Stimulated activated naive B cell treated with anti-CD40 and anti-IgM and Interleukin-4, amounts not matched to agents 10 μg/mL and 1 μg/mL and 100 μg/mL, for 72 hours (primary cell): ENCODE results near the gene PTGER1.

Source experiments
- ATAC-seq, 2 donors: fragments of 150-1000 bp; cut with Tn5 transposase; replicated peaks; 2 replicates each; pipeline ENCODE4 v1.10.0; 2021; ENCODE audit warnings: moderate library complexity in 1 of 2
- DNase-seq: peaks from one replicate; pipeline ENCODE4 v3.0.0; 2021
- H3K27ac Mint-ChIP-seq: one replicate; pipeline ENCODE4 v1.8.0; 2022; ENCODE audit warnings: mild to moderate bottlenecking, mixed read lengths
- H3K27me3 Mint-ChIP-seq, 2 donors: one replicate each; pipeline ENCODE4 v1.8.0; 2022; ENCODE audit warnings: mixed read lengths in 2 of 2
- H3K36me3 Mint-ChIP-seq, 2 donors: one replicate each; pipeline ENCODE4 v1.8.0; 2022; ENCODE audit warnings: mixed read lengths in 2 of 2, mild to moderate bottlenecking in 1 of 2
- H3K4me1 Mint-ChIP-seq, 2 donors: one replicate each; pipeline ENCODE4 v1.8.0; 2022; ENCODE audit warnings: mixed read lengths in 2 of 2, mild to moderate bottlenecking in 1 of 2
- H3K4me3 Mint-ChIP-seq, 2 donors: one replicate each; pipeline ENCODE4 v1.8.0; 2022; ENCODE audit warnings: mild to moderate bottlenecking in 2 of 2, mixed read lengths in 2 of 2, moderate library complexity in 1 of 2
- H3K9me3 Mint-ChIP-seq, 2 donors: one replicate each; pipeline ENCODE4 v1.8.0; 2022; ENCODE audit warnings: mixed read lengths in 2 of 2, mild to moderate bottlenecking in 1 of 2

PTGER1 gene, protein sequence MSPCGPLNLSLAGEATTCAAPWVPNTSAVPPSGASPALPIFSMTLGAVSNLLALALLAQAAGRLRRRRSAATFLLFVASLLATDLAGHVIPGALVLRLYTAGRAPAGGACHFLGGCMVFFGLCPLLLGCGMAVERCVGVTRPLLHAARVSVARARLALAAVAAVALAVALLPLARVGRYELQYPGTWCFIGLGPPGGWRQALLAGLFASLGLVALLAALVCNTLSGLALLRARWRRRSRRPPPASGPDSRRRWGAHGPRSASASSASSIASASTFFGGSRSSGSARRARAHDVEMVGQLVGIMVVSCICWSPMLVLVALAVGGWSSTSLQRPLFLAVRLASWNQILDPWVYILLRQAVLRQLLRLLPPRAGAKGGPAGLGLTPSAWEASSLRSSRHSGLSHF

GRCh38 chr19:14475251-14476073 lies at the start of gene PTGER1:
Gene PTGER1 (minus strand): TSS chr19:14475354. CDS start chr19:14474320, 1,034 bp downstream.
- H3K4me3 Mint-ChIP-seq = peak within 1 kb of the TSS; percentile 42 to 52

DNA sequence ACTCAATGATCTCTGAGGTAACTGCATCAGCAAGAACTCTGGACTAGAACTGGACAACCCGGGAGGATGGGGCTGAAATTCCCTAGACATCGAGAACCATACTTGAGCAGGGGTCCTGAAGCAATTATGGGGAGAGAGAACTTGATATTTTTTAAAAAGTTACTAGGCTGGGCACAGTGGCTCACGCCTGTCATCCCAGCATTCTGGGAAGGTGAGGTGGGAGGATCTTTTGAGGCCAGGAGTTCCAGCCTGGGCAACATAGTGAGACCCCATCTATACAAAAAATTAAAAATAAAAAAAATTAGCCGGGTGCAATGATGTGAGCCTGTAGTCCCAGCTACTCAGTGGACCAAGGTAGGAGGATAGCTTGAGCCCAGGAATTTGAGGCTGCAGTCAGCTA lies 45.4 kb upstream of the PTGER1 start:
- ATAC-seq (no peak), DNase-seq (no peak)
- H3K4me1 Mint-ChIP-seq = peaks cover 30 to 52% of the 10 kb centered on the region in 2 donors
- no peaks in the 10 kb centered on the region for H3K9me3 Mint-ChIP-seq
- H3K27me3 Mint-ChIP-seq = no peaks in the 10 kb centered on the region
- H3K27ac Mint-ChIP-seq = peak overlapping the region; percentile 31
- H3K36me3 Mint-ChIP-seq = peaks cover 17 to 21% of the 10 kb centered on the region in 2 donors
- H3K4me3 Mint-ChIP-seq = no peak overlapping the region

More at GRCh38 chr19:14475251-14476073, at the start of gene PTGER1:
- Mint-ChIP-seq H3K9me3 (no peaks in the 10 kb centered on the region), H3K36me3 (peaks cover 22 to 24% of the 10 kb centered on the region in 2 donors), H3K4me1 (peaks cover 28 to 47% of the 10 kb centered on the region in 2 donors), H3K27me3 (peaks cover 39 to 53% of the 10 kb centered on the region in 2 donors), H3K27ac (peak within 1 kb of the TSS; percentile 48)
- ATAC-seq (peak; percentile 37 to 41), DNase-seq (no peak)

DNA sequence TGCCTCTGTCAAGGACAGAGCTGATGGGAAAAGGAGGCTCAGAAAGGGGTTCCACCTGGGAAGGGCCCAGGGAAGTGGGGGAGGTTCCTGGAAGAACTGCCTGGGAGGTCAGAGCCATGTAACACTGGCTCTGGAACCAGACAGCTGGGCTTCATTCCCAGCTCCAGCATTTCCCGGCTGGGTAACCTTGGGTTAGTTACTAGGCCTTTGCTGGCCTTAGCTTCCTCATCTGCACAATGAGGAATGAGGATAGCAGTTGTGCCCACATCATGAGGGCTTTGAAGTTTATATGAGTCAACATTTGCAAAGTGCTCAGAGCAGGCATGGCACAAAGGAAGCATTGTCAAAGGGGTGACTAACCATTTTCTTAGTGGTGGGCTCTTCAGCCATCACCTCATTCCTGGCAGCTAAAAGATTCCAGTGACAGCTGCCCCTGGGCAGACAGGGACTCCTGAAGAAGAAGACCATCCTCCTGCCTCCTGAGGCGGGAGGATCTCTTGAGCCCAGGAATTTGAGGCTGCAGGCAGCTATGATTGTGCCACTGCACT lies 44.8 kb upstream of the PTGER1 start:
- H3K4me3 Mint-ChIP-seq = peak overlapping the region; percentile 94 to 95
- H3K36me3 Mint-ChIP-seq = peaks cover 21 to 27% of the 10 kb centered on the region in 2 donors
- DNase-seq (no peak), ATAC-seq (no peak)
- H3K27ac Mint-ChIP-seq = peak overlapping the region; percentile 99
- no peaks in the 10 kb centered on the region for H3K27me3 Mint-ChIP-seq
- H3K9me3 Mint-ChIP-seq = no peaks in the 10 kb centered on the region
- H3K4me1 Mint-ChIP-seq = peaks cover 36 to 58% of the 10 kb centered on the region in 2 donors

- DNase-seq (no peak), ATAC-seq (no peak)
- H3K9me3 Mint-ChIP-seq = no peaks in the 10 kb centered on the region
- peak overlapping the region; percentile 99 for H3K27ac Mint-ChIP-seq
- peaks cover 41 to 64% of the 10 kb centered on the region in 2 donors for H3K4me1 Mint-ChIP-seq
- H3K36me3 Mint-ChIP-seq = peaks cover 27 to 33% of the 10 kb centered on the region in 2 donors
- no peaks in the 10 kb centered on the region for H3K27me3 Mint-ChIP-seq
- H3K4me3 Mint-ChIP-seq = peak overlapping the region; percentile 94 to 95
These were observed 44.2 kb upstream of the PTGER1 start for GRCh38 chr19:14519245-14519859.

DNA sequence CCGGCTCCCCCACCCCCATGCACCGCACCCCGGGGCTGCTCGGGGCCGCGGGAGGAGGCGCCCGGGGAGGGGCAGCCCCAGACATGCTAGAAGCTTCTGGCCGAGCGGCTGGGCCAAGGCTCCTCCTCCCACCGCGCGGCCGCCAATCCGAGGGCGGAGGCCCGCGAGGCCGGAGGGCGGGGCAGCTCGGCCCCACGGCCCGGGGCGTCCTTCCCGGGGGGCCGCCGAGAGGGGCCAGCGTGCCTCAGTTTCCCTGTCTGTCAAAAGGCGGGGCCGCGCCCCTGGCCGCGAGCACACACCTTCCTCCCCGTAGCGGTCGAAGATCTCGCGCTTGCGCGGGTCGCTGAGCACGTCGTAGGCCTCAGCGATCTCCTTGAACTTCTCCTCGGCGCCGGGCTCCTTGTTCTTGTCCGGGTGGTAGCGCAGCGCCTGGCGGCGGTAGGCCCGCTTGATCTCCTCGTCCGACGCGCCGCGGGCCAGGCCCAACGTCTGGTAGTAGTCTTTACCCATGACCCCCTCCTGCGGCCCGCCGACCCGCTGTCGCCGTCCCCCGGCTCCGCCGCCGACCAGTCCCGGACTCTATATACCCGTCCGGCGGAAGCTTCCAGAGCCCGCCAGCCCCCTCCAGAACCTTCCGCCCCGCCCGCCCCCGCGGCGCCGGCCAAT lies 42.8 kb upstream of the PTGER1 start, which contains the start of gene DNAJB1:
Gene DNAJB1, minus strand, starts transcription at position 558 of the 666 bp plus-strand sequence. Its CDS starts 48 bp downstream, at position 510.
- peaks cover 41 to 75% of the 10 kb centered on the region in 2 donors for H3K4me1 Mint-ChIP-seq

GRCh38 chr19:14517446-14517839 lies 42.3 kb upstream of the PTGER1 start:
- no peak for ATAC-seq
- H3K4me1 Mint-ChIP-seq = peaks cover 36 to 69% of the 10 kb centered on the region in 2 donors
- no peak for DNase-seq
- no peaks in the 10 kb centered on the region for H3K27me3 Mint-ChIP-seq
- H3K4me3 Mint-ChIP-seq = peak overlapping the region; percentile 94 to 95
- peaks cover 30 to 45% of the 10 kb centered on the region in 2 donors for H3K36me3 Mint-ChIP-seq
- peak overlapping the region; percentile 88 for H3K27ac Mint-ChIP-seq
- no peaks in the 10 kb centered on the region for H3K9me3 Mint-ChIP-seq

More for the DNA sequence above, 42.8 kb upstream of the PTGER1 start, which contains the start of gene DNAJB1:
- Mint-ChIP-seq H3K4me3 (peak within 1 kb of the TSS; percentile 94 to 95), H3K36me3 (peaks cover 30 to 41% of the 10 kb centered on the region in 2 donors), H3K27me3 (no peaks in the 10 kb centered on the region), H3K27ac (peak within 1 kb of the TSS; percentile 99), H3K9me3 (no peaks in the 10 kb centered on the region)
- ATAC-seq = peak; percentile 71 to 77
- DNase-seq = peak; percentile 77

GRCh38 chr19:14516746-14517438 lies 41.7 kb upstream of the PTGER1 start:
- no peaks in the 10 kb centered on the region for H3K27me3 Mint-ChIP-seq
- H3K27ac Mint-ChIP-seq = peak overlapping the region; percentile 88
- no peak for ATAC-seq
- H3K36me3 Mint-ChIP-seq = peaks cover 30 to 45% of the 10 kb centered on the region in 2 donors
- H3K4me1 Mint-ChIP-seq = peaks cover 32 to 64% of the 10 kb centered on the region in 2 donors
- H3K4me3 Mint-ChIP-seq = peak overlapping the region; percentile 94 to 95
- no peaks in the 10 kb centered on the region for H3K9me3 Mint-ChIP-seq
- DNase-seq = no peak

DNA sequence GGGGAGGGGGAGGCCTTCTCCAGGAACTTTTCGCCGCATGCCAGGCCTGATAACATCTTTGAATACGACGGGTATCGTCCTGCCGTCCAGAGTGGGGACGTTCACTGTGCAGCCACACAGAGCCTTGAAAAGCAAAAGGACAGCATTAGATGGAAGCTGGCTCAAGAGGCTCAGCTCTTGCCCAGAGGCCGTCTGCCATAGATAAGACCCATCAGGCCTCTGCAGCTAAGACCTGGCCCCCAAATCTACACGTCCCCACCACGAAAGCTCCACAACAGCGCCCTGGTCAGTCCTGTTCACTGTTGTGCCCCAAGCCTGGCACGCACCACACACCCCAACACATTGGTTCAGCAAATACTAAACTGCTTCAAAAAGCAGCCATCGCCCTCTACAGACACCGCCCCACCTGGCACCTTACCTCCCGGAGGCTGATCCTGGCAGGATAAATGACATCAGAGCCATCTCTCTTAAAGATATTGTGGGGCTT lies 40.9 kb upstream of the PTGER1 start:
- Mint-ChIP-seq H3K36me3 (peaks cover 30 to 45% of the 10 kb centered on the region in 2 donors), H3K27ac (peak overlapping the region; percentile 31), H3K4me3 (peak overlapping the region; percentile 94 to 95), H3K9me3 (no peaks in the 10 kb centered on the region), H3K4me1 (peaks cover 32 to 59% of the 10 kb centered on the region in 2 donors), H3K27me3 (no peaks in the 10 kb centered on the region)
- ATAC-seq = no peak
- no peak for DNase-seq

- H3K4me1 Mint-ChIP-seq = peaks cover 32 to 59% of the 10 kb centered on the region in 2 donors
- no peaks in the 10 kb centered on the region for H3K9me3 Mint-ChIP-seq
- H3K4me3 Mint-ChIP-seq = peak overlapping the region; percentile 94 to 95
- no peak for DNase-seq
- peak overlapping the region; percentile 81 for H3K27ac Mint-ChIP-seq
- ATAC-seq = no peak
- peaks cover 30 to 45% of the 10 kb centered on the region in 2 donors for H3K36me3 Mint-ChIP-seq
- H3K27me3 Mint-ChIP-seq = no peaks in the 10 kb centered on the region
These were observed 40.4 kb upstream of the PTGER1 start for GRCh38 chr19:14515501-14516047.

DNA sequence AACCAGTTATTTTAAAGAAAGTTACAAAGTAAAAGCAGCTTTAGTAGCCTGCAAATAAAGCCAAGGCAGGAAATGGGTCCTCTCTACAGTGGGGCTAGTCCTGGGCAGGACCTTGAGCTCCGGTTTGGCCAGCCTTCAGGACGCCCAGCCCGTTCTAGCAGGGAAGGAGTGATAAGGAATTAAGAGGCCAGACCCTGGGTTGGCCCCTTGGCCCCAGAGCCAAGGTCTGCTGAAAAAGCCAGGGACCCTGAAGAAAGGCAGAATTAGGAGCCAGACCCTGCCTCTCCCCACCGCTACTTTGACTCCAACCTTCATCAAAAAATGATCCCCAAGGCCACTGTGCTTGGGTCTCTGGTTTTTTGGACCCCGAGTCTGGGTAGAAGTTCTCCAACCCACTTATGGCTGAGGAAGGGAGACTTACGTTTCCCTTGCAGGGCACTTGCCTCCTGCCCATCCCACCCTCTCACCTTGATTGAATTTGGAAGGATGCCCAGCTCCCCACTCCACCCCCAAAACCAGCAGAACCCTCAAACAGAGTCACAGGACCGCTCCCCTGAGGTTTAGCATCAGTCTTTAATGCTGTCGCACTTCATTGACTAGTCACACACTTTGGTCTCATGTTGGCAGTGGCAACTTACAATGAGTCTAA lies 39.2 kb upstream of the PTGER1 start:
- peaks cover 30 to 45% of the 10 kb centered on the region in 2 donors for H3K36me3 Mint-ChIP-seq
- ATAC-seq (no peak), DNase-seq (no peak)
- H3K9me3 Mint-ChIP-seq = no peaks in the 10 kb centered on the region
- H3K27ac Mint-ChIP-seq = peak overlapping the region; percentile 81
- no peaks in the 10 kb centered on the region for H3K27me3 Mint-ChIP-seq
- H3K4me1 Mint-ChIP-seq = peaks cover 27 to 52% of the 10 kb centered on the region in 2 donors
- peak overlapping the region; percentile 5 to 49 for H3K4me3 Mint-ChIP-seq

DNA sequence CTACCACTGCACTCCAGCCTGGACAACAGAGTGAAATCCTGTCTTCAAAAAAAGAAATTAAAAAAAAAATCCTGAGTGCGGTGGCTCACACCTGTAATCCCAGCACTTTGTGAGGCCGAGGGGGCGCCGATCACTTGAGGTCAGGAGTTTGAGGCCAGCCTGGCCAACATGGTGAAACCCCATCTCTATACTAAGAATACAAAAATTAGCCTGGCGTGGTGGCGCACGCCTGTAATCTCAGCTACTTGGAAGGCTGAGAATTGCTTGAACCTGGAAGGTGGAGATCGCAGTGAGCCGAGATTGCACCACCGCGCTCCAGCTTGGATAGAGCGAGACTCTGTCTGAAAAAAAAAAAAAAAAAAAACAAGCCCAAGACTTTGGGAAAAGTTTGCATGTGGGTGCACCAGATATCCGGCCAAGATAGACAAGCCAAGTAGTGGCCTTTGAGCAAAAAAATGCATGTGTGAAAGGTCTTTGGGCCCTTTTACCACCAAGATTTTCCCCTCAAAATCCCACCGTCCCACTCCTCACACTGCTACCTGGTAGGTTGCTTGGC lies 37.3 kb upstream of the PTGER1 start:
- H3K4me1 Mint-ChIP-seq = peaks cover 26 to 43% of the 10 kb centered on the region in 2 donors
- no peak overlapping the region for H3K4me3 Mint-ChIP-seq
- H3K36me3 Mint-ChIP-seq = peaks cover 26 to 41% of the 10 kb centered on the region in 2 donors
- no peak overlapping the region for H3K27ac Mint-ChIP-seq
- H3K27me3 Mint-ChIP-seq = no peaks in the 10 kb centered on the region
- ATAC-seq (no peak), DNase-seq (no peak)
- H3K9me3 Mint-ChIP-seq = no peaks in the 10 kb centered on the region

DNA sequence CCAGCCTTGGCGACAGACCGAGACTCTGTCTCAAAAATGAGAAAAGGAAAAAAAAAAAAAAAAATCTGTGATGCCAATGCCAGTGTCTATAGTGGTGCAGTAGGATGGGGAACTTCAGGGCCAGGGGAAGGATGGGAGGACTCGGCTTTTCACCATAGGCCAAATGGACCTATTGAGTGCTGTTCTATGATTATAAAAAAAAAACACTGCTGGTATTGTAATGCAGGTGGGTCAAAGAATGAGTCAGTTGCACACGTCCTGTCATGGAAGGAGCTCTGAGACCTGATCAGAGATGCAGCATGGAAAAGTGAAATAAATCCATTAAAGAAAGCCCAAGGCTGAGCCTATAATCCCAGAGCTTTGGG lies 36.1 kb upstream of the PTGER1 start:
- DNase-seq (no peak), ATAC-seq (no peak)
- Mint-ChIP-seq H3K9me3 (no peaks in the 10 kb centered on the region), H3K4me3 (no peak overlapping the region), H3K4me1 (peaks cover 19 to 33% of the 10 kb centered on the region in 2 donors), H3K36me3 (peaks cover 19 to 30% of the 10 kb centered on the region in 2 donors), H3K27ac (no peak overlapping the region), H3K27me3 (no peaks in the 10 kb centered on the region)
